Uterus (tissue), 4 donors: ENCODE results near the gene PPY. TPM values are rescaled to one million over a fixed set of nuclear protein-coding genes. Genes with fewer than 3 reads are reported as not detected.
"Not testable (repeated sequence)": the region's sequence is repeated elsewhere in the genome, so short reads cannot be mapped to it uniquely, and the experiment has no call there.

ENCODE experiments used
- DNase-seq, 2 donors: peaks; one replicate each; pipeline ENCODE4 v3.0.0-alpha.2; 2019 to 2020
- H3K27ac ChIP-seq, 2 donors: fragments of 200-600 bp; sonication (generic); 1 replicate in 1 of 2; 2 replicates in 1 of 2; pipeline ENCODE4 v1.5.1; 2016 to 2018
- H3K27me3 ChIP-seq, 2 donors: fragments of 200-600 bp; sonication (generic); one replicate each; pipeline ENCODE4 v1.5.1; 2018 to 2019; ENCODE audit warnings: control low read depth in 1 of 2
- H3K36me3 ChIP-seq, 2 donors: fragments of 200-600 bp; sonication (generic); one replicate each; pipeline ENCODE4 v1.5.1; 2019; ENCODE audit warnings: control low read depth in 1 of 2
- H3K4me1 ChIP-seq, 2 donors: fragments of 200-600 bp; sonication (generic); one replicate each; pipeline ENCODE4 v1.5.1; 2018 to 2019; ENCODE audit warnings: control low read depth in 1 of 2
- H3K4me3 ChIP-seq, 2 donors: fragments of 200-600 bp; sonication (generic); 1 replicate in 1 of 2; 2 replicates in 1 of 2; pipeline ENCODE4 v1.5.1; 2018 to 2019; ENCODE audit warnings: mild to moderate bottlenecking in 1 of 2
- H3K9me3 ChIP-seq, 2 donors: fragments of 200-600 bp; sonication (generic); one replicate each; pipeline ENCODE4 v1.5.1; 2019; ENCODE audit warnings: control low read depth in 1 of 2
- CTCF ChIP-seq, 4 experiments: fragments of 200-600 bp in 2 of 4; fragments of 450-650 bp in 2 of 4; sonication (generic) in 2 of 4; IDR thresholded peaks; one replicate each; pipeline ENCODE4 v1.5.1; 2016 to 2019; ENCODE audit warnings: antibody characterized with exemption in 4 of 4, mild to moderate bottlenecking in 2 of 4, moderate library complexity in 1 of 4
- POLR2A ChIP-seq, 2 donors: fragments of 450-650 bp; IDR thresholded peaks; one replicate each; pipeline ENCODE4 v1.6.1; 2016; ENCODE audit warnings: antibody characterized with exemption in 2 of 2, mild to moderate bottlenecking in 1 of 2, moderate library complexity in 1 of 2
- intact Hi-C: fragments of 100-400 bp; cut with DNase I; formaldehyde crosslinking; loops from one replicate; pipeline ENCODE4 v1.15.1; 2023; ENCODE audit warnings: low total_unique reads
- total RNA-seq, 4 donors: library from RNA; depleted of rRNA in 3 of 4; stranded (reverse); fragments of >200 nt in 3 of 4; gene quantifications; one replicate each; pipeline versions ENCODE4 v1.1.0 to v1.2.4, GENCODE V29; 2014 to 2023
- donor health status: DM: yes; HTN: yes; CAD: no.

Gene PPY
- total RNA-seq, 4 donors from 2014 or later: not detected

- no peak for DNase-seq
- no peaks in the 10 kb centered on the region for H3K9me3 ChIP-seq
- peaks cover 0 to 8% of the 10 kb centered on the region in 2 donors for H3K27me3 ChIP-seq
- H3K4me3 ChIP-seq: no peak overlapping the region
- H3K27ac ChIP-seq: no peak overlapping the region
- no peaks in the 10 kb centered on the region for H3K4me1 ChIP-seq
- TF ChIP-seq CTCF (IDR thresholded peaks at IDR 0.05) (peak in 1 of 4 experiments; percentile 18), POLR2A (IDR thresholded peaks at IDR 0.05) (no peak)
- H3K36me3 ChIP-seq: no peaks in the 10 kb centered on the region
- intact Hi-C loops: no loop called here
Observed at GRCh38 chr17:43940630-43941029, 1.6 kb downstream of the PPY start.

DNA sequence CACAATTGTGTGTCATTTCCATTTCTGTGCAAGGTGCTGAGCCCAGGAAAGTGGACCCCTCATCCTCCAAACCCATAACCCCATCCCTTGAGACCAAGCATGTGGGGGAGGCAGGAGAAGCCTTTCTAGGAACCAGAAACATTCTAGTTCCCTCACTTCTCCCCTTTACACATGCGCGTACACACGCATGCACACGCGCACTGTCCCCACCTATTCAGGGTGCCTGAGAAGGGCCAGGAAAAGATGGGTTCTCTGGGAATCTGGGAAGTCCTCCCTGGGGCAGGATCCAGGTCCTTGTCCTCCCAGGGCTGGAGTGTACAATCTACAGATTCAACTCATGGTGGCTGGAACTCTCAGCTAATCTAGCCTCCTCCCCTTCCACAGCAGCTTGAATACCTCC, 2.4 kb downstream of the PPY start:
- H3K4me1 ChIP-seq: no peaks in the 10 kb centered on the region
- TF ChIP-seq CTCF (IDR thresholded peaks at IDR 0.05) (no peak), POLR2A (IDR thresholded peaks at IDR 0.05) (no peak)
- H3K9me3 ChIP-seq: no peaks in the 10 kb centered on the region
- no peaks in the 10 kb centered on the region for H3K36me3 ChIP-seq
- no peak overlapping the region for H3K4me3 ChIP-seq
- peaks cover 0 to 8% of the 10 kb centered on the region in 2 donors for H3K27me3 ChIP-seq
- no peak for DNase-seq
- intact Hi-C loops: no loop called here
- no peak overlapping the region for H3K27ac ChIP-seq

GRCh38 chr17:43939452-43939851, 2.8 kb downstream of the PPY start:
- H3K4me3 ChIP-seq, intact Hi-C loops, H3K36me3 ChIP-seq, DNase-seq, H3K27me3 ChIP-seq, H3K9me3 ChIP-seq, H3K4me1 ChIP-seq, H3K27ac ChIP-seq: not testable (repeated sequence)

GRCh38 chr17:43938838-43939182, 3.5 kb downstream of the PPY start:
- intact Hi-C loops: no loop called here
- H3K27me3 ChIP-seq: peaks cover 0 to 8% of the 10 kb centered on the region in 2 donors

GRCh38 chr17:43936434-43936833, 5.8 kb downstream of the PPY start:
- Histone ChIP-seq H3K4me1 (no peaks in the 10 kb centered on the region), H3K36me3 (no peaks in the 10 kb centered on the region), H3K27me3 (peaks cover 0 to 8% of the 10 kb centered on the region in 2 donors), H3K27ac (no peak overlapping the region), H3K4me3 (no peak overlapping the region), H3K9me3 (no peaks in the 10 kb centered on the region)
- no peak for DNase-seq
- intact Hi-C loops: no loop called here
- TF ChIP-seq CTCF (IDR thresholded peaks at IDR 0.05) (no peak), POLR2A (IDR thresholded peaks at IDR 0.05) (no peak)

More at GRCh38 chr17:43938838-43939182, 3.5 kb downstream of the PPY start:
- Histone ChIP-seq H3K36me3 (no peaks in the 10 kb centered on the region), H3K4me3 (no peak overlapping the region), H3K4me1 (no peaks in the 10 kb centered on the region), H3K27ac (no peak overlapping the region), H3K9me3 (no peaks in the 10 kb centered on the region)
- no peak for DNase-seq
- TF ChIP-seq CTCF (IDR thresholded peaks at IDR 0.05) (no peak), POLR2A (IDR thresholded peaks at IDR 0.05) (no peak)

DNA sequence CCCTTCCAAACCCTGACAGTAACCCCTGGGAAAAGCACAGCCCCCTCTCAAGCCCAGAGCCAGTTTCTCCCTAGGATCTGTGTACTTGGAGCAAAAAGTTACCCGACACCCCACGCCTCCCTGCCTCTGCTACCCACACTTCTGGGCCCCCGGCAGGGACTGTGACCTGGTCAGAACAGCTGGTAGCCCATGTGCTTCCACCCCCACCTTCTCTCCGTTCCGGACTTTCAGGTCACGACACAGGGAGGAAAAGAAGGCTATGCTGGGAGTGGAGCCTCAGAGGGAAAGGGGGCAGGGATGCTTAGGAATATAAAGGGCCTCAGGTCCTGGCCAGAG, 6.4 kb downstream of the PPY start:
- TF ChIP-seq POLR2A (IDR thresholded peaks at IDR 0.05): no peak
- no peak for TF ChIP-seq CTCF (IDR thresholded peaks at IDR 0.05)
- DNase-seq: no peak
- Histone ChIP-seq H3K27ac (no peak overlapping the region), H3K4me1 (no peaks in the 10 kb centered on the region), H3K27me3 (peaks cover 0 to 8% of the 10 kb centered on the region in 2 donors), H3K9me3 (no peaks in the 10 kb centered on the region), H3K4me3 (no peak overlapping the region), H3K36me3 (no peaks in the 10 kb centered on the region)
- intact Hi-C loops: no loop called here
